GM10248 (cell line): ENCODE data around the gene PDE10A.
"Not testable (repeated sequence)": the region's sequence is repeated elsewhere in the genome, so short reads cannot be mapped to it uniquely, and the experiment has no call there.

Experiments used
- CTCF ChIA-PET: fragments of 300-600 bp; sonication (Branson Sonifier 250); formaldehyde crosslinking; extraction: SDS; loops from one replicate; lab custom pipeline; 2021; ENCODE audit warnings: antibody characterized with exemption; lab: Yijun Ruan, JAX
- POLR2A ChIA-PET: fragments of 350-650 bp; sonication (Branson Sonifier 250); formaldehyde crosslinking; extraction: SDS; loops from one replicate; lab custom pipeline; 2020; ENCODE audit warnings: antibody characterized with exemption; lab: Yijun Ruan, JAX
- DNase-seq: peaks from one replicate; pipeline ENCODE4 v3.0.0; 2012; ENCODE audit errors: extremely low spot score
- CTCF ChIP-seq: IDR thresholded peaks from 2 replicates; pipeline ENCODE4 v1.5.1; 2012; ENCODE audit warnings: mild to moderate bottlenecking, low read depth; ENCODE audit errors: extremely low read depth, missing control alignments, control extremely low read depth

Gene PDE10A

GRCh38 chr6:165599596-165600487, 63.2 kb downstream of the PDE10A start:
- no peak for DNase-seq
- CTCF ChIA-PET = interaction anchor here (1.7 to 1.8 kb wide), 2 partner anchors 17 to 27 kb away, joined by 3 to 4 read pairs; no protein-coding TSS in a partner anchor
- no peak for TF ChIP-seq CTCF
- POLR2A ChIA-PET = no interaction called here

- no peak for DNase-seq
- ChIA-PET CTCF (interaction anchor here (1.7 kb wide), 1 partner anchor 26 kb away, joined by 3 read pairs; no protein-coding TSS in a partner anchor), POLR2A (no interaction called here)
- TF ChIP-seq CTCF = no peak
Measured at GRCh38 chr6:165599121-165599520, 63.9 kb downstream of the PDE10A start.

- ChIA-PET CTCF (interaction anchor here (1.7 kb wide), 1 partner anchor 25 kb away, joined by 3 read pairs; no protein-coding TSS in a partner anchor), POLR2A (no interaction called here)
- DNase-seq = no peak
- TF ChIP-seq CTCF = no peak
Measured at GRCh38 chr6:165597821-165598220, 65.2 kb downstream of the PDE10A start.

GRCh38 chr6:165594584-165595333, 68.3 kb downstream of the PDE10A start:
- no peak for TF ChIP-seq CTCF
- CTCF ChIA-PET = no interaction called here
- no peak for DNase-seq
- POLR2A ChIA-PET = no interaction called here

DNA sequence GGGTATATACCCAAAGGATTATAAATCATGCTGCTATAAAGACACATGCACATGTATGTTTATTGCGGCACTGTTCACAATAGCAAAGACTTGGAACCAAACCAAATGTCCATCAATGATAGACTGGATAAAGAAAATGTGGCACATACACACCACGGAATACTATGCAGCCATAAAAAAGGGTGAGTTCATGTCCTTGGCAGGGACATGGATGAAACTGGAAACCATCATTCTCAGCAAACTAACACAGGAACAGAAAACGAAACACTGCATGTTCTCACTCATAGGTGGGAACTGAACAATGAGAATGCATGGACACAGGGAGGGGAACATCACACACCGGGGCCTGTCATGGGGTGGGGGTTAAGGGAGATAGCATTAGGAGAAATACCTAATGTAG, 70.1 kb downstream of the PDE10A start:
- CTCF ChIA-PET, DNase-seq, POLR2A ChIA-PET: not testable (repeated sequence)

- TF ChIP-seq CTCF = no peak
- CTCF ChIA-PET = no interaction called here
- no peak for DNase-seq
- POLR2A ChIA-PET = no interaction called here
Measured at GRCh38 chr6:165588515-165588914, 74.5 kb downstream of the PDE10A start.
